Posterior cingulate gyrus (tissue), 11 donors: ENCODE data around the gene OR1B1.
"Not testable (repeated sequence)": the region's sequence is repeated elsewhere in the genome, so short reads cannot be mapped to it uniquely, and the experiment has no call there.

Experiments
- DNase-seq, 10 donors: peaks; one replicate each; pipeline versions ENCODE4 v3.0.0 to v3.0.0-alpha.2; 2020 to 2021; ENCODE audit warnings: mixed read lengths in 3 of 10
- intact Hi-C: fragments of 100-400 bp; cut with DNase I; formaldehyde crosslinking; loops from one replicate; pipeline ENCODE4 v1.15.1; 2023

The OR1B1 gene

DNA sequence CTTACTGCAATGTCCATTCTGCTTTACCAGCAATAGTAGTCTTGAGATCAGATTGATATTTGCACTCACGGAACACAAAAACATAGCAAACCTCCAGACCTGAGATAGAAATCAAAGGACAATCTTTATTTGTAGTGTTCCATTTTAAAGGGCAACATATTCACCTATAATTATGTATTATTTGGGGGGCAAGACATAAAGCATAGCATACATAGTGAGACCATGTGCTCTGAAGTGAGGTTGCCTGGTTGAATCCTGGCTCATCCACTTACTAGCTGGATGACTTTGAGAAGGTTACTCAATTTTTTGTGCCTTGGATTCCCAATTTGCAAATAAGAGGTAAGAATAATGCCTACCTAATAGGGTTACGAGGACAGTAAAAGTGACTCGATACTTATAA lies at the start of gene OR1B1:
Gene OR1B1, minus strand, starts transcription at position 101 of the 400 bp plus-strand sequence.
- intact Hi-C loops: no loop called here
- no peak for DNase-seq

DNA sequence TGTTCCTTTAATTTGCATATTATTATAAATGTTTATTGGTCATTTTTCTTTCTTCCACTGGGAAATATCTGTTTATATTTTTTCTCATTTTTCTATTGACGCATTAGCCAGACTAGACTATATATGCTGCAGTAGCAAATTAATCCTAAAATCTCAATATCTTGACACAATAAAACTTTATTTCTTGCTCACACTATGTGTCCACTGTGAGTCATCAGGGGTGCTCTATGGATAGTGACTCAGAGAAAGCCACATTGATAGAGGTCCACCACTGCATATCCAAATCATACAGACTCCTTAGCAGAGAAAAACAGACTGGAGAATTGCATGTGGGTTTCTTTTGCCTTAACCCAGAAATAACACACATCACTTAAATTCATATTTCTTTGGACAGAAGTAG lies 38.3 kb upstream of the OR1B1 start:
- DNase-seq: no peak
- intact Hi-C loops: no loop called here

DNA sequence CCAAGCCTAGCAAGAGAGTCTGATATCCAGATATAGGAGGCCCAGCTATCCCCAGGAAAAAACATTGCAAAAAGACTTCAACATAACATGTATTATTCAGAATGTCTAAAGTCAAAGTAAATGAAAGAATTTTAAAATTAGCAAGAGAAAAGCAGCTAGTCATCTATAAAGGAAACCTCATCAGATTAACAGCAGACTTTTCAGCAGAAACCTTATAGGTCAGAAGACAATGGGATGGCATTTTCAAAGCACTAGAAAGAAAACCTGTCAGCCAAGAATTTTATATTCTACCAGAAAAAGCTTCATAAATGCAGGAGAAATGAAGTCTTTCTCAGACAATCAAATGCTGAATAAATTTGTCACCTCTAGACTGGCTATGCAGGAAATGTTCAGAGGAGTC lies 27.4 kb upstream of the OR1B1 start:
- intact Hi-C loops: no loop called here
- no peak for DNase-seq

DNA sequence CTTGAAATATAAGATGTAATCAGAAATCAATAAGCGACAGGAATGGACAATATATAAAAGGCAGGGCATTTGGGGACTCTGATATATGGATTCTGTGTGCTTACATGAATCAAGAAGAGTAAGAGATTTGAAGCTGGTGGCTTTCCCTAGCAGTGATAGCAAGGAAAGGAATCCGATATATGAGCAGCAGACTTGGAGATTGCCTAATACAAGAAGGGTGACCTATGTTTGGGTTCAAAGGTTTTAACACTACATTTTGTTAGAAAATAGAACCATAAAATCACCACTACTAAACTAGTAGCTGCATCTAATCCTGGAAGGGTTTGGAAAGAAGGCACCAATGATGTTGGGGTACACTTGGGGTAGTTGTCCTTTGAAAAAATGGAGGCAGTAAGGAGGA lies 15.1 kb upstream of the OR1B1 start:
- no peak for DNase-seq
- intact Hi-C loops: no loop called here

DNA sequence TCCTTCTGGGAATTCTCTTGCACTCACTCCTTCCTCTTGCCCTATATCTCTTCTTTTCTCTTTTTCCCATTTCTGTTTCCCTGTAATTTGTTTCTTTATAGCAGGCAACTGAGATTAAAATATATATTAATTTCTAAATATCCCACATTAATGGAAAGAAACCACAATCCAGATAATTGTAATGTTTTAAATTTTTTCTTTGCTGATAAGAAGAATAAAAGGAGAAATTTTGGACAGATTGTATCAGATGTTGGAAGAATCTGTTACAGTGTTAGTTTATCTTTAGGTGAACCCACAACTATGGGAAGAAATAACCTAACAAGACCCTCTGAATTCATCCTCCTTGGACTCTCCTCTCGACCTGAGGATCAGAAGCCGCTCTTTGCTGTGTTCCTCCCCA lies 4.0 kb upstream of the OR1B1 start, which contains the start of gene OR1L1:
Gene OR1L1, plus strand, starts transcription at position 301 of the 400 bp plus-strand sequence. Its CDS starts 0 bp downstream, at position 301.
- intact Hi-C loops: no loop called here
- no peak for DNase-seq

DNA sequence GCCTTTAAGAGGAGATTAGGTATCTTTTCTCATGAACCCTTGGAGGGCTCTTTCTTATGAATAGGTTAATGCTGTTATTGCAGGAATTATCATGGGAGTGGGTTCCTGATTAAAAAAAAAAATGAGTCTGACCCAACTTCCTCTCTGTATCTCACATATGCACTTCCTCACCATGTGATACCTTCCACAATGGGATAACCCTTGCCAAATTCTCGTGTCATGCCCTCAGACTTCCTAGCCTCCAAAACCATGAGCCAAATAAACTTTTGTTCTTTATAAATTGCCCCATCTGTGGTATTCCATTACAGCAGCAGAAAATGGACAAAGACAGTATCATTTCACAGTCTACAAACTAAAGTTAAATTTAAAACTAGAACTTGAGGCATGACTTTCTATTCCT lies 1.0 kb downstream of the OR1B1 start:
- DNase-seq: no peak
- intact Hi-C loops: no loop called here

DNA sequence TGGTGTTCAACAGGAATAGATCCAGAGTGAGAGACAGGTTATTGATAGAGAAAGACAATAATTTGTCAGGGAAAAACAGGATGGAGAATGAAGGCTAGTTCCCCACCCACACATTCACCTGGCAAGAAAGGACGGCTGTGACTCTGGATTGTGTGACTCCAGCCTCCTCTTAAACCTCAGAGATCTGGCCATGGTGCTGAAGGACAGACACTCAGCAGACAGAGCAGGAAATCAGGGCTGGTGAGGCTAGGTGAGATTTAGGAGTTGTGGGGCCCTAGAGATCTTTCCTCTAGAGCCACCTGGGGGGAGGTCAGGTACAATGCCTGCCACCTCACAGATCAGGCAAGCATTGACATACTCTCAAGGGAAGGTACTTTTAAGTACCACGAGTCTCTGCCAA lies 15.2 kb downstream of the OR1B1 start:
- intact Hi-C loops: no loop called here
- DNase-seq: no peak

DNA sequence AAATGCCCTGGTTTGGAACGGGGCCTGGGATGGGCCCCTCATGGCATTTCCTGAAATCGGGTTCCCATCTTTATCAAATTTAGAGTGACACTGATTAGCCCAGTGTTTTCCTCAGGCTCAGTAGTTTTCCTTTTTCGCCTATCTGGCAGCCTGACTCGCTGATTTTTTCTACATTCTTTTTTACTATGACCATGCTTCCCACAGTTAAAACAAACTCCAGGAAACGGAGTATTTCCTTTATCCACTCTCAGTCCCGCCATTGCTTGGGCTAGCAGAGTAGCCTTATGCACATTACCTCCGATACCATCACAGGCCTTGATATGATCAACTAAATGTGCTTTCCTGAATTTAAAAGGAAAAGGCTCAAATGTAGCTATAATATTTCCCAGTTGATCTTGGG lies 37.4 kb downstream of the OR1B1 start:
- DNase-seq: no peak
- intact Hi-C loops: no loop called here

DNA sequence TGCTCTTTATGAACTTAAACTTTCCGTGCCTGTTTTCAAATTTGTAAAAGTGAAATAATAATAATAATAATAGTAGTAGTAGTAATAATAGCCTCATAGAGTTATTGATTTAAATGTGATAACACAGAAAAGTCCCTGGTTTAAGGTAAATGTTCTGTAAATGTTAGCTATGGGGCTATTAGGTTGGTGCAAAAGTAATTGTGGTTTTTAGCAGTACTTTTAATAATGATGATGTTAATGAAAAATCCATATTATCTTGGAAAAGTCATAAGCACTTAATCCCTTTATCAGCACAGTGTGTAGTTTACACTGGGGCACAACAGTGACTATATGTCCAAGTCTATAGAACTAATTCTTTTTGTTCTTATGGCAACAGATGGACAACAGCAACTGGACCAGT lies 43.1 kb downstream of the OR1B1 start, which contains the start of gene OR1Q1:
Gene OR1Q1, plus strand, starts transcription at position 377 of the 400 bp plus-strand sequence. Its CDS starts 0 bp downstream, at position 377.
- no peak for DNase-seq
- intact Hi-C loops: no loop called here

DNA sequence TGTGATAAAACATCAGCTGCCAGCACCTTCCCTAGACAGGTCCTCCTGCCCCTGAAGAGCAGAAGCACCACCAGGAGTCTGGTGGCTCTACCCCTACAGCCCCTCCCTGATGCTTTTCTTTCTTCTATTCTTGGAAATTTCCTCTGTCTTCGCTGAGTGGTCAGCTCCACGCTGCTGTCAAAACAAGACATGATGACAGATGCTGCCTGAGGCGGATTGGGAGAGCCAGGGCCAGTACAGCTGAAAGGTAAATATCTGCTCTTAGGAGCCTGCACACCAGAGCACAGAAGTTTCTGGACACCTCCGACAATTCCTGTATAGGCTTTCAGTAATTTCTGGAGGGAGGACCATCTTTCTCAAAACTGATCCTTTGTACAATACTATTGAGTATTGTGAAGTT lies 47.6 kb downstream of the OR1B1 start:
- no peak for DNase-seq
- intact Hi-C loops: no loop called here

DNA sequence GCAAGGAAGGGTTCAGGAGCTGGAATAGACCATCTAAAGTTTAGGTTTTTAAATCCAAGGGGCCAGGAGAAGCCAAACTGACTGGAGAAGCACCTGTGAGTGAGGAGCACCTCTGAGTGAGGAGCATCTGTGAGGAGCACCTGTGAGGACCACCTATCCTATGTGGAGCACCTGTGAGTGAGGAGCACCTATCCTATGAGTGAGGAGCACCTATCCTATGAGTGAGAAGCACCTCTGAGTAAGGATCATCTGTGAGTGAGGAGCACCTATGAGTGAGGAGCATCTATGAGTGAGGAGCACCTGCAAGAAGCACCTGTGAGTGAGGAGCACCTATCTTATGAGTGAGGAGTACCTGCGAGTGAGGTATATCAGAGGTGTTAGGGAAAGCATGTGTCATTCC lies 50.8 kb downstream of the OR1B1 start:
- intact Hi-C loops: no loop called here
- no peak for DNase-seq

DNA sequence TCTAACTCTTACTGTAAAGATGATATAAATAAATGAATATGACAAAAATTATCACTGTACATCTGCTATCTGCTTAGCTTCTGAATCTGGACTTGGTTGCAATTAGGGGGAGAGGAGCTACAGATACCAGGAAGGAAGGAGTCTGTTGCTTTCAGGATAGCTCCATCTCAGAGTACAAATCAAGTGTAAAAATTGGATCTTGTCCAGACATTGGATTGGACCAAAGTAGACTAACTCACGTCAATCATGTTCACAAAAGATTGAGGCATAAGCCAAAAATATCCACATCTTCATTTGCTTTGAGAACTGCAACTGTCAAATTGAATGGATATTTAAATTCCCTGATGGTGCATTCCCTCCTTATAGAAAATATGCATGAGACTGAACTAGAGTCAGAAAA lies 51.7 kb downstream of the OR1B1 start:
- intact Hi-C loops: no loop called here
- DNase-seq: no peak

DNA sequence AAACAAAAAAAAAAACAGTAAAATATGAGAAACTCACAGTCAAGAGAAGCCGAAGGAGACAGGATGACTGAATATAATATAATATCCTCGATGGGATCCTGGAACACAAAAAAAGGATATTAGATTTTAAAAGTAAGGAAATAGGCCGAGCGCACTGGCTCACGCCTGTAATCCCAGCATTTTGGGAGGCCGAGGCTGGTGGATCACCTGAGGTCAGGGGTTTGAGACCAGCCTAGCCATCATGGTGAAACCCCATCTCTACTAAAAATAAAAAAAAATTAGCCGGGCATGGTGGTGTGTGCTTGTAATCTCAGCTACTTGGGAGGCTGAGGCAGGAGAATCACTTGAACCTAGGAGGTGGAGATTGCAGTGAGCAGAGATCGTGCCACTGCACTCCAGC lies 74.1 kb downstream of the OR1B1 start, which contains the start of gene OR1L8:
Gene OR1L8, minus strand, starts transcription at position 101 of the 400 bp plus-strand sequence. CDS start 14,907 bp downstream, outside the sequence.
- intact Hi-C loops: not testable (repeated sequence)
- peak in 1 of 10 donors; percentile 32 for DNase-seq

DNA sequence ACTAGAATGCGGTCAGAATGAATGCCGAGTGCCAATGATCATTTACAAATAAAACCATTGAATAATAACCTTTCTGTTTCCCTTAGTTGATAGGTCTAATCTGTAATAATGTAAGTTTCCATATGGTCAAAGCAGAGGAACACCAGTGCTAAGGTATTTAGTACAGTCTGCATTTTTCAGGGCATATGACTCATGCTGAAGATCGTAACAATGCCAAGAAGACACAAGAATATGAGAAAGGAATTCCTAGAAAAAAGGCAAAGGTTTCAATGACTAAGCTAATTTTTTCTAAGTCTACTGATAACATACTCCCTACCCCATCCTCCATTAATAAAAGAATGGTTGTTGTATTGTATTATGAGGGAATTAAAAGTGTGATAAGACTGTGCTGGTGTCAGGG lies 77.1 kb downstream of the OR1B1 start:
- DNase-seq: no peak
- intact Hi-C loops: no loop called here

DNA sequence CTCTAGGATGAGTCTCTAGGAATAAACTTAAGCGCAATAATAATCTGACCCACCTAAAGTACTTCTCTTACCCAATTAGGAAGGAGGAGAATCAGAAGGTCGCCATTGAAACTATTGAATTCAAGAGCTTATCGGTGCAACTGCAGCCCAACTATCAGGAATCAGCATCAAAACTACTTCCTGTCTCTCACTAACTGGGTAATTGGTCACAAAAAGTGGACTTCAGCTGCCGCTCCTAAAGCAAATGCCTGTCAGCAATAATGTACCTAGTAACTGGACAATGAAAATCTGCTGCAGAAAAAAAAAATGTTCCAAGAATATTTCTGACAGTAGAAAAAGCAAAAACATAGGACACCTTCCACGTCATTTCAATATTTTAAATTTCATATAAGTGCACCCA lies 77.6 kb downstream of the OR1B1 start:
- no peak for DNase-seq
- intact Hi-C loops: no loop called here
